SH-SY5Y (cell line): ENCODE data around the gene SERPINI1.

Experiments
- GATA2 ChIP-seq: IDR thresholded peaks from 2 replicates; pipeline ENCODE4 v1.6.1; 2011; ENCODE audit warnings: mild to moderate bottlenecking, low read depth, low read length
- GATA3 ChIP-seq: IDR thresholded peaks from 2 replicates; pipeline ENCODE4 v1.6.1; 2011; ENCODE audit warnings: low read depth, mild to moderate bottlenecking, low read length, moderate library complexity

- TF ChIP-seq GATA2 (no peak), GATA3 (no peak)
These were observed 119.8 kb downstream of the SERPINI1 start for GRCh38 chr3:167855306-167855705.
